Measurements from ENCODE around the gene ZNF492.

- TF ChIP-seq, protein P1, sequence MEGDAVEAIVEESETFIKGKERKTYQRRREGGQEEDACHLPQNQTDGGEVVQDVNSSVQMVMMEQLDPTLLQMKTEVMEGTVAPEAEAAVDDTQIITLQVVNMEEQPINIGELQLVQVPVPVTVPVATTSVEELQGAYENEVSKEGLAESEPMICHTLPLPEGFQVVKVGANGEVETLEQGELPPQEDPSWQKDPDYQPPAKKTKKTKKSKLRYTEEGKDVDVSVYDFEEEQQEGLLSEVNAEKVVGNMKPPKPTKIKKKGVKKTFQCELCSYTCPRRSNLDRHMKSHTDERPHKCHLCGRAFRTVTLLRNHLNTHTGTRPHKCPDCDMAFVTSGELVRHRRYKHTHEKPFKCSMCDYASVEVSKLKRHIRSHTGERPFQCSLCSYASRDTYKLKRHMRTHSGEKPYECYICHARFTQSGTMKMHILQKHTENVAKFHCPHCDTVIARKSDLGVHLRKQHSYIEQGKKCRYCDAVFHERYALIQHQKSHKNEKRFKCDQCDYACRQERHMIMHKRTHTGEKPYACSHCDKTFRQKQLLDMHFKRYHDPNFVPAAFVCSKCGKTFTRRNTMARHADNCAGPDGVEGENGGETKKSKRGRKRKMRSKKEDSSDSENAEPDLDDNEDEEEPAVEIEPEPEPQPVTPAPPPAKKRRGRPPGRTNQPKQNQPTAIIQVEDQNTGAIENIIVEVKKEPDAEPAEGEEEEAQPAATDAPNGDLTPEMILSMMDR (IDR thresholded peaks at IDR 0.05) = no peak
- TF ChIP-seq POLR2A (IDR thresholded peaks at IDR 0.05) = no peak
- TF ChIP-seq EP300 (IDR thresholded peaks at IDR 0.05; ENCODE audit: low read depth) = no peak
These were observed 25.7 kb upstream of the ZNF492 start for GRCh38 chr19:22608441-22608840.

Measured in transverse colon (tissue), 3 donors.